GM12864 (cell line): ENCODE data around the gene AACS.

Source experiments
- DNase-seq: peaks from one replicate; pipeline ENCODE4 v3.0.0-alpha.2; 2011; ENCODE audit warnings: low read depth
- H3K4me3 ChIP-seq: 2 replicates; pipeline ENCODE4 v1.5.1; 2011; ENCODE audit warnings: mild to moderate bottlenecking, low read depth, low read length, control low read depth
- CTCF ChIP-seq: IDR thresholded peaks from 2 replicates; pipeline ENCODE4 v1.5.1; 2011; ENCODE audit warnings: low read depth, mild to moderate bottlenecking, moderate library complexity, low read length, control low read depth, inconsistent platforms; ENCODE audit errors: missing control alignments

The AACS gene

GRCh38 chr12:125183187-125184067 is 118.2 kb downstream of the AACS start:
- H3K4me3 ChIP-seq: no peak overlapping the region
- DNase-seq: peak; percentile 24
- peak; percentile 99 for TF ChIP-seq CTCF

- TF ChIP-seq CTCF: no peak
- DNase-seq: no peak
- no peak overlapping the region for H3K4me3 ChIP-seq
These were observed 119.2 kb downstream of the AACS start for GRCh38 chr12:125184213-125184967.

GRCh38 chr12:125185311-125185739 is 120.1 kb downstream of the AACS start:
- no peak for TF ChIP-seq CTCF
- no peak overlapping the region for H3K4me3 ChIP-seq
- no peak for DNase-seq

- peak; percentile 18 for DNase-seq
- TF ChIP-seq CTCF: peak; percentile 27
- H3K4me3 ChIP-seq: no peak within 1 kb of the TSS; the same call in 1 of the 2 replicates
These were observed 120.7 kb downstream of the AACS start, which contains the start of gene TMEM132B for GRCh38 chr12:125185740-125186470. Gene TMEM132B, plus strand, starts transcription at chr12:125186386.

- no peak for TF ChIP-seq CTCF
- no peak for DNase-seq
- H3K4me3 ChIP-seq: no peak overlapping the region; the same call in 1 of the 2 replicates
These were observed 121.4 kb downstream of the AACS start for GRCh38 chr12:125186471-125187147.

- DNase-seq: no peak
These were observed 122.0 kb downstream of the AACS start for GRCh38 chr12:125187148-125187745.

More at GRCh38 chr12:125187148-125187745, 122.0 kb downstream of the AACS start:
- no peak for TF ChIP-seq CTCF
- no peak overlapping the region for H3K4me3 ChIP-seq
